Caco-2 (cell line): Measurements from ENCODE around the gene RAB6B. TPM values are rescaled to one million over a fixed set of nuclear protein-coding genes. Genes with fewer than 3 reads are reported as not detected.

Source experiments
- BruUV-seq: library from RNA; stranded (reverse); fragments of 400-500 nt; replicated peaks from 2 replicates; lab custom pipeline; 2021; lab: Mats Ljungman, UMichigan
- CTCF ChIA-PET: fragments of 300-600 bp; sonication (Branson Sonifier 250); formaldehyde crosslinking; loops from one replicate; lab custom pipeline; 2022; ENCODE audit warnings: antibody characterized with exemption; lab: Charles Lee
- POLR2A ChIA-PET: fragments of 300-600 bp; sonication (Branson Sonifier 250); formaldehyde crosslinking; loops from one replicate; lab custom pipeline; 2022; ENCODE audit warnings: antibody characterized with exemption; lab: Charles Lee
- DNase-seq, 2 experiments: peaks; one replicate each; pipeline versions ENCODE4 v3.0.0 to v3.0.0-alpha.2; 2020 to 2022
- H3K27me3 ChIP-seq: replicated peaks from 2 replicates; pipeline ENCODE4 v1.6.0; 2011; ENCODE audit warnings: low read length; ENCODE audit not compliant: control insufficient read depth, insufficient read depth
- H3K36me3 ChIP-seq: 2 replicates; pipeline ENCODE4 v1.5.1; 2011; ENCODE audit warnings: low read length; ENCODE audit not compliant: control insufficient read depth, insufficient read depth
- H3K4me1 ChIP-seq: fragments of 250-450 bp; sonication (Bioruptor Pico); 2 replicates; pipeline ENCODE4 v1.5.1; 2020; ENCODE audit warnings: mild to moderate bottlenecking
- H3K4me3 ChIP-seq: 2 replicates; pipeline ENCODE4 v1.5.1; 2011; ENCODE audit warnings: low read depth, mild to moderate bottlenecking, control low read depth, low read length
- H3K9me3 ChIP-seq: fragments of 250-450 bp; sonication (Bioruptor Pico); 2 replicates; pipeline ENCODE4 v1.5.1; 2020; ENCODE audit warnings: mild to moderate bottlenecking, moderate library complexity
- H3K27ac Mint-ChIP-seq: one replicate; pipeline ENCODE4 v1.8.0; 2022; ENCODE audit warnings: mixed read lengths; ENCODE audit not compliant: unreplicated experiment
- H3K27me3 Mint-ChIP-seq: one replicate; pipeline ENCODE4 v1.8.0; 2022; ENCODE audit warnings: mixed read lengths; ENCODE audit not compliant: insufficient read depth, unreplicated experiment
- H3K36me3 Mint-ChIP-seq: one replicate; pipeline ENCODE4 v1.8.0; 2022; ENCODE audit warnings: mild to moderate bottlenecking, mixed read lengths; ENCODE audit not compliant: insufficient read depth, unreplicated experiment
- H3K4me1 Mint-ChIP-seq: one replicate; pipeline ENCODE4 v1.8.0; 2022; ENCODE audit warnings: low read depth, mixed read lengths; ENCODE audit not compliant: unreplicated experiment
- H3K4me3 Mint-ChIP-seq: one replicate; pipeline ENCODE4 v1.8.0; 2022; ENCODE audit warnings: mild to moderate bottlenecking, moderate library complexity, mixed read lengths; ENCODE audit not compliant: unreplicated experiment
- H3K9me3 Mint-ChIP-seq: one replicate; pipeline ENCODE4 v1.8.0; 2022; ENCODE audit warnings: mixed read lengths; ENCODE audit not compliant: unreplicated experiment
- CTCF ChIP-seq, 2 experiments: fragments of 200-600 bp in 1 of 2; IDR thresholded peaks; 1 replicate in 1 of 2; 2 replicates in 1 of 2; pipeline versions ENCODE4 v1.5.1 to v1.8.0; 2011 to 2022; ENCODE audit warnings: antibody characterized with exemption in 1 of 2, control low read depth in 1 of 2, inconsistent platforms in 1 of 2, low read depth in 1 of 2, low read length in 1 of 2, mild to moderate bottlenecking in 1 of 2, moderate library complexity in 1 of 2; ENCODE audit not compliant: insufficient read depth in 1 of 2, severe bottlenecking in 1 of 2, unreplicated experiment in 1 of 2
- intact Hi-C: fragments of 100-400 bp; cut with micrococcal nuclease; formaldehyde crosslinking; loops from one replicate; pipeline ENCODE4 v1.10.0; 2022; ENCODE audit not compliant: unreplicated experiment
- total RNA-seq: library from RNA; stranded (reverse); gene quantifications from 2 replicates; pipeline ENCODE4 v1.2.3, GENCODE V29; 2022

The RAB6B gene
- total RNA-seq, 1 experiment from 2014 or later = 3.2 TPM

GRCh38 chr3:133851266-133851906 lies 44.3 kb downstream of the RAB6B start:
- Mint-ChIP-seq H3K4me3 (no peak overlapping the region), H3K27ac (no peak overlapping the region), H3K27me3 (peaks cover 8% of the 10 kb centered on the region), H3K4me1 (peaks cover 8% of the 10 kb centered on the region), H3K36me3 (no peaks in the 10 kb centered on the region), H3K9me3 (no peaks in the 10 kb centered on the region)
- Histone ChIP-seq H3K27me3 (no peaks in the 10 kb centered on the region), H3K36me3 (no peaks in the 10 kb centered on the region), H3K4me1 (no peaks in the 10 kb centered on the region), H3K4me3 (no peak overlapping the region), H3K9me3 (no peaks in the 10 kb centered on the region)
- POLR2A ChIA-PET = no interaction called here
- CTCF ChIA-PET = no interaction called here
- no TSS peak for BruUV-seq
- DNase-seq = peak in 1 of 2 experiments; percentile 5
- TF ChIP-seq CTCF (IDR thresholded peaks at IDR 0.05; ENCODE audit: insufficient read depth in 1 of 2, low read depth in 1 of 2, low read length in 1 of 2, severe bottlenecking in 1 of 2, unreplicated experiment in 1 of 2) = no peak
- intact Hi-C loops = no loop called here

- Mint-ChIP-seq H3K9me3 (no peaks in the 10 kb centered on the region), H3K4me1 (peaks cover 8% of the 10 kb centered on the region), H3K27me3 (peaks cover 8% of the 10 kb centered on the region), H3K36me3 (no peaks in the 10 kb centered on the region), H3K4me3 (no peak overlapping the region), H3K27ac (no peak overlapping the region)
- no peak for DNase-seq
- intact Hi-C loops = no loop called here
- Histone ChIP-seq H3K4me3 (no peak overlapping the region), H3K36me3 (no peaks in the 10 kb centered on the region), H3K9me3 (no peaks in the 10 kb centered on the region), H3K4me1 (no peaks in the 10 kb centered on the region), H3K27me3 (no peaks in the 10 kb centered on the region)
- CTCF ChIA-PET = no interaction called here
- POLR2A ChIA-PET = no interaction called here
- no TSS peak for BruUV-seq
- TF ChIP-seq CTCF (IDR thresholded peaks at IDR 0.05; ENCODE audit: insufficient read depth in 1 of 2, low read depth in 1 of 2, low read length in 1 of 2, severe bottlenecking in 1 of 2, unreplicated experiment in 1 of 2) = no peak
Measured at GRCh38 chr3:133850034-133850433, 45.6 kb downstream of the RAB6B start.

GRCh38 chr3:133849346-133849745 lies 46.3 kb downstream of the RAB6B start:
- BruUV-seq = no TSS peak
- no peaks in the 10 kb centered on the region for H3K9me3 Mint-ChIP-seq
- CTCF ChIA-PET = no interaction called here
- Histone ChIP-seq H3K4me3 (no peak overlapping the region), H3K36me3 (no peaks in the 10 kb centered on the region), H3K27me3 (no peaks in the 10 kb centered on the region), H3K9me3 (no peaks in the 10 kb centered on the region), H3K4me1 (no peaks in the 10 kb centered on the region)
- TF ChIP-seq CTCF (IDR thresholded peaks at IDR 0.05; ENCODE audit: insufficient read depth in 1 of 2, low read depth in 1 of 2, low read length in 1 of 2, severe bottlenecking in 1 of 2, unreplicated experiment in 1 of 2) = no peak
- DNase-seq = no peak
- peaks cover 8% of the 10 kb centered on the region for H3K4me1 Mint-ChIP-seq
- peaks cover 8% of the 10 kb centered on the region for H3K27me3 Mint-ChIP-seq
- no peaks in the 10 kb centered on the region for H3K36me3 Mint-ChIP-seq
- no peak overlapping the region for H3K27ac Mint-ChIP-seq
- intact Hi-C loops = no loop called here
- no peak overlapping the region for H3K4me3 Mint-ChIP-seq
- POLR2A ChIA-PET = no interaction called here
